Erythroblast (primary cell): ENCODE data around the gene TMEM156.

ENCODE experiments used
- DNase-seq, 2 experiments: peaks; one replicate each; lab custom pipeline; 2025; lab: John Stamatoyannopoulos, UW
- GATA1 ChIP-seq: IDR thresholded peaks from 2 replicates; pipeline ENCODE4 v1.6.1; 2011; ENCODE audit warnings: low read depth, mild to moderate bottlenecking, control low read depth, low read length, moderate library complexity
- POLR2A ChIP-seq: IDR thresholded peaks from 2 replicates; pipeline ENCODE4 v1.6.1; 2011; ENCODE audit warnings: mild to moderate bottlenecking, low read length

The TMEM156 gene

DNA sequence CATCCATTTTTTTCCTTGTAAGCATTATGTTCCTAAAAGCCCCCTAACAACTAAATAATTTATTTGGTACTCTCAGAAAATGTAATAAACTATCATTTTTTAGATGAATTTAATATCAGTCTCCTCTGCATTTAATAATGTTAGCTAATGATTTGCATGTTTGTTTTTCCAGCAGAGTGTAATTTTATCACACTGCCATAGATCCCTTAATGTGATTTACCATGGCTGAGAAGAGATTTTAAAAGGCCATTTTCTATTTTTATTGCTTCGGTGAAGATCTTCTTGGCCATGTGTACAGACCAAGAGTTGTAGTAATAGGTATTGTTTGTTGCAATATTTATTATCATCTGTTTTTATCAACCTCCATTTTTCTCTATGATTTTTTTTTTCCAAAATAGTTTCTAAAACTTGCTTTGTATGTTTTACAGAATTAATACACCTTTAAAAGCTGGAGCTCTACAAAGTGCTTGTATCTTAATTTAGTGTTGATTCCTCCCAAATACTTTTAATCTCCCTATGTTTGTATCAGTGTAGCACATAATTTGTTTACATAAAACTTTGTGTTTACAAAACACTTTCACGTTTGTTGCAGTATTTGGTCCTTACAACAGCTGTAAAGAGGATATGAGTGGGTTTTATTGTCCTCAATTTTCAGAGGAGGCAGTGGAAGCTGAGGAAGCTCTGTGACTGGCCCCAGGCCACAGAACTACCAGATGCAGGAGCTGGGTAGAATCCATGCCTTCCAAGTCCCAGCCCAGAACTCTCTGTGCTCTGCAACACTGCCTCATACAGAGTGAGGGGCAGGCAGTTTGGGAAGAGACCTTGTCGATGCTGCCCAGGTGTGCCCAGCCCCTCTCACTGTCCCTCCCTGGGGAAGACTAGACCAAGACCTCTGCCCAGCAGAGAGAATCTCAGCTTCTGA, 106.5 kb downstream of the TMEM156 start:
- TF ChIP-seq GATA1 = no peak
- no peak for TF ChIP-seq POLR2A
- no peak for DNase-seq

DNA sequence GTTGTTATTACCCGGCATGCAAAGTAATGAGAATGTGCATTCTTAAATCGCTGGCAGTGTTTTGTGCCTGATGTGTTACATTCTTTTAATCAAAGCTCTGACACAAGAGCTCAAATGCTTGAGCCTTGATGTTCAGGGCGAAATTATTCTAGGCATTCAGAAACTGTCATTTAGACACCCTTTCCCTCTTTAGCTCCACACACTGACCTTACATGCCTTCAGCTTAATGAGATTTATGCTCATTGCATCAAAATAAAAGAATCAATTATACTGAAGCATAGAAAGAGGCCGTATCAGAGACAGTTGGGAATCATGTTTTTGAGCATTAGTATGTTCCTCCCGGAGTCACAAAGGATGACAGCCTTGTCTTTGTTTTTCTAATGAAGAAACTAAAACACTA, 107.9 kb downstream of the TMEM156 start:
- TF ChIP-seq POLR2A (no peak), GATA1 (no peak)
- DNase-seq = no peak

DNA sequence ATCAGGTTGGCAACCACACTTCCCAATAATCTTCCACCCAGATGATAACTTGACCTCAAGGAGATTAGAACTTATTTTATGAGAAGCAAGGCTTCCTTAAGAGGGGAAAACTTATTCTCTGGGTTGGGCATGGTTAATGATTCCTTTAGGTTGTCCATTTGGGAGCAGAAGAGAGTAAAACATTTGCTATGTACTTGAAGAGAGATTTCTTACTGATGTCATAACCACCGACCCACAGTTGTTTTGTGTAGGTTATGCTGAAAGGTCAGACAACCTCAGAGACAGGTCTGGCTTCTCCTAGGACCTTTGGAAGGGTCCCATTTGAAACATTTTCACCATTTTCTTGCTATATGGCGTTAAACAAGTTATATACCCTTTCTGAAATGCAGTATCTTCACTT, 108.5 kb downstream of the TMEM156 start:
- TF ChIP-seq POLR2A (no peak), GATA1 (no peak)
- DNase-seq = no peak

DNA sequence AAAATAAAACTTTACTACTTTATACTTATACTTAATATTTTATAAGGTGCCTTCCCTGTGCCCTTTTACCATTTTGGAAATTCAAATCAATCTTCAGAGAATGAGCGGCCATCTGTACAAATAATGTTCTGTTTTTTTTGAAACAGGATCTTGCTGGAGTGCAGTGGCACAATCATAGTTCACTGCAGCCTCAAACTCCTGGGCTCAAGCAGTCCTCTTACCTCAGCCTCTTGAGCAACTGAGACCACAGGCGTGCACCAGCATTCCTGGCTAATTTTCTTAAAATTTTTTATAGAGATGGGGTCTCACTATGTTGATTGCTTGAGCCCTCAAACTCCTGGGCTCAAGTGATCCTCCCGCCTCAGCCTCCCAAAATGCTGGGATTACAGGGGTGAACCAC, 111.1 kb downstream of the TMEM156 start:
- TF ChIP-seq GATA1 (no peak), POLR2A (no peak)
- no peak for DNase-seq

DNA sequence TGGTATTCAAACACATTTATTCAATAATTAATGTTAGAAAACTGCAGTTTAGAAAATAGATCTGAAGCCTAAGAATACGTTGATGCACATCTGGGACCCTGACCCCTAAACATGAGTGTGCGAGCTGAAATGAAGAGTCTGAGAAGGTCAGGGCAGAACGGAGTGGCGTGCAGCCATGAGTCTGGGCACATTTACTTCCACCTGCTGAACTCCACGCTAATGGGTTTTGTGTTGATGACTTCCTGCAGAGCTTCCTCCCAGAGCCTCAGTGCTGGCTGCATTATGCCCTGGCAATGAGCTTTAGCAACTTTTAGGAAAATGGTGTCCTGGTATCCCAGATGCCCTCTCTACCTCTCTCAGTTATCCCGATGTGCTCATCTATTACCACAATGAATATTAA, 111.5 kb downstream of the TMEM156 start:
- DNase-seq = no peak
- no peak for TF ChIP-seq POLR2A
- no peak for TF ChIP-seq GATA1

DNA sequence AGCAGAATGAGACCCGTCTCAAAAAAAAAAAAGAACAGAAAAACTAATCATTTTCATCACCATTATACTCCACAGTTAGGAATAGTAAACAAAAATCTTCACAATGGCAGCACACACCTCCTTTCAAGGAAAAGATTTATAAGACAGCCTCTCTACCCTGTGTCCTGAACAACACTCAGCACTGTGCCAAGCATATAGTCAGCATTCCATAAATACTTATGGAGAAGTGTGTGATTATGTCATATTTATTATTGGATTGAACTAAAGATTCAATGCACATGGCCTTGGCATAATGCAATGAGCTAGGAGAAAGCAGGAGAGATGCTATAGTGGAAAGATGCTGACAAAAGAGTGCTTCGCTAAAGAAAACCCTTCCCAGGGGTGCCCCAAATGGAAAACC, 112.0 kb downstream of the TMEM156 start:
- DNase-seq = no peak

DNA sequence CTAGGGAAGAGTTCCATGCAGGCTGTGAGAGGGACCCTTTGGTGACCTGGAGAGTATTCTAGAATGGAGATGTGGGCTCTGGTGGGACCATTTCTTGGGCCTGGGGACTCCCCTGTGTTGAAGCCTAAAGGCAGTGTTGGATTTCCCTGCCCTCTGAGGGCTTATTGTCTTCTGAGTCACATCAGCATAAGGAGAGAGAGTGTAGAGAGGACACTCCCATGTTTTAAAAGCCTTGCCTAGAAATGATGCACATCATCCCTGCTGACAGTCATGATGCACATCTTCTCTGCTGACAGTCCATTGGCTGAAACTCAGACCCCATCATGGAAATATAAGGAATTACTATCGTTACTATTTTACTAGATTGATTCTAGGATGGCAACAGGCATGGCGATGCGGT, 112.7 kb downstream of the TMEM156 start:
- no peak for DNase-seq
- TF ChIP-seq GATA1 (no peak), POLR2A (no peak)

More for the DNA sequence above, 112.0 kb downstream of the TMEM156 start:
- TF ChIP-seq POLR2A (no peak), GATA1 (no peak)

DNA sequence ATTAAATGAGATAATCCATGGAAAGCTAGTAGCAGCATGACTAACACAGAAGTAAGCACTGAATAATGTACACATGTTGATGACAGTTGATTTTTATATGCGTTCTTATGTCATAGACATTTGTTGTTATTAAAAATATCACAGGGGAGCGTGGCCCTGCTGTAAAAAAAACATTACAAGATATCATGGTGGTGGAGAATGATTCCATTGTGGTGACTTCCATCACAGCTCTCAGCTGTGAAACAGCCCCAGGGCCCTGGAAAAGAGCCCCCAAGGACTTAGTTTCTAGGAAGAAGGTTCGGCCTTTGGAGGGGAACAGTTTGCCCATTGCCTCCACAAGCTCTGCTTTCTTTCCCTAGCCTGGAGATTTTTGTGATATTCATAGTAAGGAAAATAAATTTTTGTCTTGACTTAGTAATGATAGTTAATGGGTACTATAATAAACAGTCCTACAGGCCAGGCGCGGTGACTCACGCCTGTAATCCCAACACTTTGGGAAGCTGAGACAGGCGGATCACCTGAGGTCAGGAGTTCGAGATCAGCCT, 114.7 kb downstream of the TMEM156 start:
- TF ChIP-seq POLR2A (no peak), GATA1 (no peak)
- DNase-seq = no peak
